ENCODE data around the gene BEND7.

Gene BEND7

DNA sequence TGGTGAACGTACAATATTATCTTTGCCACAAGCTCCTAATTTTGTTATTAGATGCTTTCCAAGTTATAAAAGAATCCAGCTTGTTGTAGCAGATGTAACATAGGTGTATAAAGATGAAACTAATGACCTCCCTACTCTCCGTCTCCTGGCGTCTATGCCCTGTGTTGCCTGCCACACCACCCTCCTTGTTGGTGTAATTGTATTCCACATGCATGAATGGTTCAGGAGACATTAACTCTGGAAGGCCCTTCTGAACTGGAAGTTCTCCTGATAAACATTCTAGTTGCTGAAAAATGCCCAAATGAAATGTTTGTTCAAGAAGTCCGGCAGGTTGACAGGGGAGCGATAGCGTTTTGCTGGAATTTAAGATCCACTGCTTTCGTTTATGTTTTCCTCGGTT, 126.8 kb downstream of the BEND7 start:
- H3K4me3 ChIP-seq (ENCODE audit: low read depth, low read length) = no peak overlapping the region
- no peak for DNase-seq (ENCODE audit: low read depth)
- TF ChIP-seq, protein P1, sequence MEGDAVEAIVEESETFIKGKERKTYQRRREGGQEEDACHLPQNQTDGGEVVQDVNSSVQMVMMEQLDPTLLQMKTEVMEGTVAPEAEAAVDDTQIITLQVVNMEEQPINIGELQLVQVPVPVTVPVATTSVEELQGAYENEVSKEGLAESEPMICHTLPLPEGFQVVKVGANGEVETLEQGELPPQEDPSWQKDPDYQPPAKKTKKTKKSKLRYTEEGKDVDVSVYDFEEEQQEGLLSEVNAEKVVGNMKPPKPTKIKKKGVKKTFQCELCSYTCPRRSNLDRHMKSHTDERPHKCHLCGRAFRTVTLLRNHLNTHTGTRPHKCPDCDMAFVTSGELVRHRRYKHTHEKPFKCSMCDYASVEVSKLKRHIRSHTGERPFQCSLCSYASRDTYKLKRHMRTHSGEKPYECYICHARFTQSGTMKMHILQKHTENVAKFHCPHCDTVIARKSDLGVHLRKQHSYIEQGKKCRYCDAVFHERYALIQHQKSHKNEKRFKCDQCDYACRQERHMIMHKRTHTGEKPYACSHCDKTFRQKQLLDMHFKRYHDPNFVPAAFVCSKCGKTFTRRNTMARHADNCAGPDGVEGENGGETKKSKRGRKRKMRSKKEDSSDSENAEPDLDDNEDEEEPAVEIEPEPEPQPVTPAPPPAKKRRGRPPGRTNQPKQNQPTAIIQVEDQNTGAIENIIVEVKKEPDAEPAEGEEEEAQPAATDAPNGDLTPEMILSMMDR (IDR thresholded peaks at IDR 0.05; ENCODE audit: insufficient read depth, low read depth, low read length, missing control alignments) = no peak

DNA sequence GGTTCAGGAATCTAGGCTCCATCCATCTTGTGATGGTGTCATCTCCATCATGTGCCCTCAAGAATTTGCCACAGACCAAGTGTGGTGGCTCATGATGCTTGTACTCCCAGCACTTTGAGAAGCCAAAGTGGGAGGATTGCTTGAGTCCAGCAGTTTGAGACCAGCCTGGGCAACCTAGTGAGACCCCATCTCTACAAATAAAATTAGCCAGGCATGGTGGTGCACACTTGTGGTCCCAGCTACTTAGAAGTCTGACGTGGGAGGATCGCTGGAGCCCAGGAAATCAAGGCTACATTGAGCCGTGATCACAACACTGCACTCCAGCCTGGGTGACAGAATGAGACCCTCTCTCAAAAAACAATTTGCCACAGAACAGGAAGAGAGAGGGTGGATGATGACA, 127.7 kb downstream of the BEND7 start:
- TF ChIP-seq, protein P1 (IDR thresholded peaks at IDR 0.05; ENCODE audit: insufficient read depth, low read depth, low read length, missing control alignments) = no peak
- no peak for DNase-seq (ENCODE audit: low read depth)
- H3K4me3 ChIP-seq (ENCODE audit: low read depth, low read length) = no peak overlapping the region

DNA sequence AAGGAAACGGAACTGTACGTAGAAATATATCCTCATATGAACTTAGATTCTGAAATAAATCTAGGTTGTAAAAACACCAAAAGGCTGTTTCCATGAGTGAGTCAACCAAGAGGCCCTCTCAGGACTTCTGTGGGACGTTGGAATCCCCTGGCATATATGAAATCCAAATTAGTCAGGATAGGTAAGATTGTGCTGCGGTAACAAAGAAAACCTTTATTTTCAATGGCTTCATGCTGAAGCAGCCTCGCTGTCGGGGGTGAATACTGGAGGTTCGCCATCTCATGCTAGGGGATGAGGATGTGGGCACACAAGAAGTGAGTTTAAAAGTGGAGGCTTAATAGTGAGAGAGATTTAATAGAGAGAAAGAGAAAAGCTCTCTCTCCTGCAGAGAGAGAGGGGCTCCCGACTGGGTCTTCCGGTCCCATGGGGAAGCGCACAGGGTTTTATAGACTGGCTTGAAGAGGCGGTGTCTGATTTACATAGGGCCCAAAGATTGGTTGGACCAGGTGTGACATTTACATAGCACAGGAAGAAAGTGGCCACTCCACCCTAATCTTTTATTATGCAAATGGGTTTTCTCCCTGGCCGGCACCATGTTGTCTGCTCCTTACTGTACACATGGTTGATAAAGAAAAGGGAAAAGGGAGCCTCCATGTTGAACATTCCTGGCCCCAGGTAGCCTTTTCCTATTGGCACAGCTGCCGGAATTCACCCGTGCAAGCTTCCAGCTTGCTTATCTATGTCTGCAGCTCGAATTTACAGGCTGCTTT, 128.4 kb downstream of the BEND7 start:
- TF ChIP-seq, protein P1 (IDR thresholded peaks at IDR 0.05; ENCODE audit: insufficient read depth, low read depth, low read length, missing control alignments) = no peak
- no peak overlapping the region for H3K4me3 ChIP-seq (ENCODE audit: low read depth, low read length)

DNA sequence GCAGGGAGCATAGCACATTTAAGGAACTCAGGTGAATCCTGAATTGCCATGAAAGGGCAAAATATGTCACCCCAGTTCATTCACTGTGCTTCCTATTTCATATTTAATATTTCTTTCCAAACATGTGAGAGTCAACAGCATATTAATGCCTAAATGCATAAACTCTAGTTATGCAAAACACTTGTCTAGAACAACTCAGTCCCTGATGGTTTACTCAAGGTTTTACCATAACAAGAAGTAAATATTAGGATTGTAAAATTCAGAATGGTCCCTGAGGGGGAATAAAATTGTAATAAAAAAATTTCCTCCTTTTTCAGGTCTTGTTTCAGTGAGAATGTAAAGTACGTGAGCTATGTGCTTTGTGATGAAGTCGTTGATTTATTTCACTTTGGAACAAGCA, 129.1 kb downstream of the BEND7 start:
- no peak overlapping the region for H3K4me3 ChIP-seq (ENCODE audit: low read depth, low read length)
- TF ChIP-seq, protein P1 (IDR thresholded peaks at IDR 0.05; ENCODE audit: insufficient read depth, low read depth, low read length, missing control alignments) = no peak
- DNase-seq (ENCODE audit: low read depth) = no peak

More for the DNA sequence above, 128.4 kb downstream of the BEND7 start:
- no peak for DNase-seq (ENCODE audit: low read depth)

DNA sequence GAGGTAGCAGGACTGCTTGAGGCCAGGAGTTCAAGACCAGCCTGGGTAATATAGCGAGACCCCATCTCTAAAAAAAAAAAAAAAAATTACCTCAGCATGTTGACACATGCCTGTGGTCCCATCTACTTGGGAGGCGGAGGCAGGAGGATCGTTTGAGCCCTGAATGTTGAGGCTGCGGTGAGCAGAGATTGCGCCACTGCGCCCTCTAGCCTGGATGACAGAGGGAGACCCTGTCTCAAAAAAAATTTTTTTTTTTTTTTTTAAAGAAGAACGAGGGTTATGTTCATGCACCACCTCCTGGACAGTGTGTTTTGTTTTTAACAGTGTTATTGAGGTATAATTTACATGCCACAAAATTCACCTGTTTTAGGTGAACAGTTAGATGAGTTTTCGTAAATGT, 129.6 kb downstream of the BEND7 start:
- TF ChIP-seq, protein P1 (IDR thresholded peaks at IDR 0.05; ENCODE audit: insufficient read depth, low read depth, low read length, missing control alignments) = no peak
- no peak for DNase-seq (ENCODE audit: low read depth)
- H3K4me3 ChIP-seq (ENCODE audit: low read depth, low read length) = no peak overlapping the region

DNA sequence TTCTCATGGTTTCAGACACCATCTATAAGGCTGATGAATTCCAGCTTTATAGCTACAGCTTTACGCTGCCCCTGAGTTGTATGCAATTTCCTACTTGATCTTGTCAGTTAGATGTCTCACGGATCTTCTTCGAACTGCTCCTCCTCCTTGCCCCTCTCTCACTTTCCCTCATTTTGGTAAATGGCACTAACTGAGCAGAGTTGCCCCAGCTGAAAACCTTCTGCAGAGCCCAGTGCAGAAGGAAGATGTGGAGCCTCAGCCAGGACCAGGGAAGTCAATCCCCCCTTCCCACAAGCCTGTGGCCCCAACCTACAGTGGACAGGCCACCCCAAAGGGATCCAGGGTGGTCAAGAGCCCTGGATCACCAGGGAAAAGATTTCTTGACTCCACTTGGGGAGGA, 131.8 kb downstream of the BEND7 start:
- TF ChIP-seq, protein P1 (IDR thresholded peaks at IDR 0.05; ENCODE audit: insufficient read depth, low read depth, low read length, missing control alignments) = no peak
- DNase-seq (ENCODE audit: low read depth) = no peak
- no peak overlapping the region for H3K4me3 ChIP-seq (ENCODE audit: low read depth, low read length)

DNA sequence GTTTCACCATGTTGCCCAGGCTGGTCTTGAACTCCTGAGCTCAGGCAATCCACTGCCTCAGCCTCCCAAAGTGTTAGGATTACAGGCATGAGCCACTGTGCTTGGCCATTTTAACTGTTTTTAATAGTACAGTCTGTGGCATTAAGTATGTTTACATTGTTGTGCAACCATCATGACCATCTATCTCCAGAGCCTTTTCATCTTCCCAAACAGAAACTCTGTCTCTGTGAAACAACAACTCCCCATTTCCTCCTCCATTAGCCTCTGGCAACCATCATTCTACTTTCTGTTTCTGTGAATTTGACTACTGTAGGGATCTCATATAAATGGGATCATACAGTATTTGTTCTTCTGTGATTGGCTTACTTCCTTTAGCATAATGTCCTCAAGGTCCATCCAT, 132.4 kb downstream of the BEND7 start:
- no peak for DNase-seq (ENCODE audit: low read depth)
- H3K4me3 ChIP-seq (ENCODE audit: low read depth, low read length) = no peak overlapping the region
- TF ChIP-seq, protein P1 (IDR thresholded peaks at IDR 0.05; ENCODE audit: insufficient read depth, low read depth, low read length, missing control alignments) = no peak

Data from GM12865 (cell line).